ENCODE measurements around the gene FAM241A.
A peak's percentile ranks its signal among the peaks of the same experiment; 100 is the strongest.
"Not testable (repeated sequence)": the region's sequence is repeated elsewhere in the genome, so short reads cannot be mapped to it uniquely, and the experiment has no call there.

FAM241A gene

DNA sequence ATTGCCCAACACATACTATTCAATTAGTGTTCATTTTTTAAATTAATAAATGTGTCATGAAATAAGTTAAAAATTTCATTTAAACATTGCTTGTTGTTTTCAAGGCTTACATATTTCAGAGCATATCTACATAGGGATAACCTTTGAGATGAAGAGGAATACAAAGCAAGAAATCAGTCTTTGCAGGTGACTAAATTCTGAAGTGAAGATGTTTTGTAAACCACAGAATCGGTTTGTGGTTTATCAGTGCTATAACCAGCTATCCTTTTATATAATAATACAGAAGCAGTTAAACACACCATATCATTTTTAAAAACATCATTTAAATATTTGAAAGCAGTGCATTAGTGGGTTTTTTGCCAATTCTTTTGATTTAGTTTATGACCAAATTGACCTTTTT lies 26.9 kb downstream of the FAM241A start:
- Histone ChIP-seq H3K27ac (no peak overlapping the region), H3K9me3 (ENCODE audit: severe bottlenecking) (no peaks in the 10 kb centered on the region), H3K4me3 (ENCODE audit: low read depth, low read length) (no peak overlapping the region), H3K27me3 (ENCODE audit: insufficient read depth, low read depth, severe bottlenecking) (no peaks in the 10 kb centered on the region), H3K36me3 (peaks cover 6% of the 10 kb centered on the region)
- DNase-seq, result no peak
- TF ChIP-seq, protein P1, sequence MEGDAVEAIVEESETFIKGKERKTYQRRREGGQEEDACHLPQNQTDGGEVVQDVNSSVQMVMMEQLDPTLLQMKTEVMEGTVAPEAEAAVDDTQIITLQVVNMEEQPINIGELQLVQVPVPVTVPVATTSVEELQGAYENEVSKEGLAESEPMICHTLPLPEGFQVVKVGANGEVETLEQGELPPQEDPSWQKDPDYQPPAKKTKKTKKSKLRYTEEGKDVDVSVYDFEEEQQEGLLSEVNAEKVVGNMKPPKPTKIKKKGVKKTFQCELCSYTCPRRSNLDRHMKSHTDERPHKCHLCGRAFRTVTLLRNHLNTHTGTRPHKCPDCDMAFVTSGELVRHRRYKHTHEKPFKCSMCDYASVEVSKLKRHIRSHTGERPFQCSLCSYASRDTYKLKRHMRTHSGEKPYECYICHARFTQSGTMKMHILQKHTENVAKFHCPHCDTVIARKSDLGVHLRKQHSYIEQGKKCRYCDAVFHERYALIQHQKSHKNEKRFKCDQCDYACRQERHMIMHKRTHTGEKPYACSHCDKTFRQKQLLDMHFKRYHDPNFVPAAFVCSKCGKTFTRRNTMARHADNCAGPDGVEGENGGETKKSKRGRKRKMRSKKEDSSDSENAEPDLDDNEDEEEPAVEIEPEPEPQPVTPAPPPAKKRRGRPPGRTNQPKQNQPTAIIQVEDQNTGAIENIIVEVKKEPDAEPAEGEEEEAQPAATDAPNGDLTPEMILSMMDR (IDR thresholded peaks at IDR 0.05; ENCODE audit: low read depth, low read length), result no peak

- Histone ChIP-seq H3K27ac (no peak overlapping the region), H3K4me3 (ENCODE audit: low read depth, low read length) (no peak overlapping the region), H3K9me3 (ENCODE audit: severe bottlenecking) (no peaks in the 10 kb centered on the region), H3K36me3 (peaks cover 6% of the 10 kb centered on the region), H3K27me3 (ENCODE audit: insufficient read depth, low read depth, severe bottlenecking) (no peaks in the 10 kb centered on the region)
- TF ChIP-seq, protein P1 (IDR thresholded peaks at IDR 0.05; ENCODE audit: low read depth, low read length), result no peak
- DNase-seq, result no peak
These were observed 28.6 kb downstream of the FAM241A start for GRCh38 chr4:112173593-112174558.

GRCh38 chr4:112175840-112176239 lies 30.6 kb downstream of the FAM241A start:
- Histone ChIP-seq H3K4me3 (ENCODE audit: low read depth, low read length) (no peak overlapping the region), H3K9me3 (ENCODE audit: severe bottlenecking) (no peaks in the 10 kb centered on the region), H3K27ac (no peak overlapping the region), H3K36me3 (peaks cover 6% of the 10 kb centered on the region), H3K27me3 (ENCODE audit: insufficient read depth, low read depth, severe bottlenecking) (no peaks in the 10 kb centered on the region)
- DNase-seq, result no peak
- TF ChIP-seq, protein P1 (IDR thresholded peaks at IDR 0.05; ENCODE audit: low read depth, low read length), result no peak

- DNase-seq, result no peak
These were observed 31.3 kb downstream of the FAM241A start for GRCh38 chr4:112176596-112176995.

GRCh38 chr4:112178741-112179140 lies 33.5 kb downstream of the FAM241A start:
- H3K27me3 ChIP-seq (ENCODE audit: insufficient read depth, low read depth, severe bottlenecking); H3K4me3 ChIP-seq (ENCODE audit: low read depth, low read length); H3K27ac ChIP-seq; DNase-seq; H3K9me3 ChIP-seq (ENCODE audit: severe bottlenecking); H3K36me3 ChIP-seq: not testable (repeated sequence)

More at GRCh38 chr4:112176596-112176995, 31.3 kb downstream of the FAM241A start:
- Histone ChIP-seq H3K4me3 (ENCODE audit: low read depth, low read length) (no peak overlapping the region), H3K27me3 (ENCODE audit: insufficient read depth, low read depth, severe bottlenecking) (no peaks in the 10 kb centered on the region), H3K9me3 (ENCODE audit: severe bottlenecking) (no peaks in the 10 kb centered on the region), H3K27ac (no peak overlapping the region), H3K36me3 (peaks cover 6% of the 10 kb centered on the region)
- TF ChIP-seq, protein P1 (IDR thresholded peaks at IDR 0.05; ENCODE audit: low read depth, low read length), result no peak

GRCh38 chr4:112181358-112182000 lies 36.2 kb downstream of the FAM241A start:
- Histone ChIP-seq H3K27ac (no peak overlapping the region), H3K27me3 (ENCODE audit: insufficient read depth, low read depth, severe bottlenecking) (no peaks in the 10 kb centered on the region), H3K36me3 (no peaks in the 10 kb centered on the region), H3K9me3 (ENCODE audit: severe bottlenecking) (no peaks in the 10 kb centered on the region), H3K4me3 (ENCODE audit: low read depth, low read length) (no peak overlapping the region)
- peak; percentile 40 for DNase-seq
- TF ChIP-seq, protein P1 (IDR thresholded peaks at IDR 0.05; ENCODE audit: low read depth, low read length), result no peak

All from WERI-Rb-1 (cell line).